ENCODE results near the gene ADAR. TPM values are rescaled to one million over a fixed set of nuclear protein-coding genes. Genes with fewer than 3 reads are reported as not detected.

The ADAR gene
- total RNA-seq, 1 donor from 2014 or later, result 180 TPM

GRCh38 chr1:154575147-154575927, 32.6 kb downstream of the ADAR start:
- Mint-ChIP-seq H3K27me3 (peaks cover 10% of the 10 kb centered on the region), H3K36me3 (no peaks in the 10 kb centered on the region), H3K4me3 (no peak overlapping the region), H3K9me3 (no peaks in the 10 kb centered on the region), H3K27ac (no peak overlapping the region), H3K4me1 (ENCODE audit: unreplicated experiment) (peaks cover 19% of the 10 kb centered on the region)
- no peak for DNase-seq (ENCODE audit: extremely low spot score, unreplicated experiment)
- TF ChIP-seq CTCF (conservative IDR thresholded peaks at IDR 0.05), result no peak

- H3K4me3 Mint-ChIP-seq, result no peak overlapping the region
- TF ChIP-seq CTCF (conservative IDR thresholded peaks at IDR 0.05), result no peak
- peaks cover 14% of the 10 kb centered on the region for H3K27me3 Mint-ChIP-seq
- DNase-seq (ENCODE audit: extremely low spot score, unreplicated experiment), result no peak
- H3K9me3 Mint-ChIP-seq, result no peaks in the 10 kb centered on the region
- peaks cover 19% of the 10 kb centered on the region for H3K4me1 Mint-ChIP-seq (ENCODE audit: unreplicated experiment)
- no peaks in the 10 kb centered on the region for H3K36me3 Mint-ChIP-seq
- H3K27ac Mint-ChIP-seq, result no peak overlapping the region
Observed at GRCh38 chr1:154574716-154575115, 33.3 kb downstream of the ADAR start.

- no peak overlapping the region for H3K27ac Mint-ChIP-seq
- H3K9me3 Mint-ChIP-seq, result no peaks in the 10 kb centered on the region
- peaks cover 27% of the 10 kb centered on the region for H3K27me3 Mint-ChIP-seq
- no peak overlapping the region for H3K4me3 Mint-ChIP-seq
- DNase-seq (ENCODE audit: extremely low spot score, unreplicated experiment), result no peak
- no peak for TF ChIP-seq CTCF (conservative IDR thresholded peaks at IDR 0.05)
- no peaks in the 10 kb centered on the region for H3K36me3 Mint-ChIP-seq
- peaks cover 19% of the 10 kb centered on the region for H3K4me1 Mint-ChIP-seq (ENCODE audit: unreplicated experiment)
Observed at GRCh38 chr1:154573168-154573510, 34.8 kb downstream of the ADAR start.

- no peak for DNase-seq (ENCODE audit: extremely low spot score, unreplicated experiment)
- H3K27ac Mint-ChIP-seq, result no peak overlapping the region
- peaks cover 20% of the 10 kb centered on the region for H3K4me1 Mint-ChIP-seq (ENCODE audit: unreplicated experiment)
- H3K36me3 Mint-ChIP-seq, result no peaks in the 10 kb centered on the region
- no peaks in the 10 kb centered on the region for H3K9me3 Mint-ChIP-seq
- no peak overlapping the region for H3K4me3 Mint-ChIP-seq
- peaks cover 31% of the 10 kb centered on the region for H3K27me3 Mint-ChIP-seq
- no peak for TF ChIP-seq CTCF (conservative IDR thresholded peaks at IDR 0.05)
Observed at GRCh38 chr1:154572468-154573167, 35.4 kb downstream of the ADAR start.

GRCh38 chr1:154571964-154572288, 36.1 kb downstream of the ADAR start:
- H3K9me3 Mint-ChIP-seq, result no peaks in the 10 kb centered on the region
- no peak overlapping the region for H3K27ac Mint-ChIP-seq
- no peak for DNase-seq (ENCODE audit: extremely low spot score, unreplicated experiment)
- no peak for TF ChIP-seq CTCF (conservative IDR thresholded peaks at IDR 0.05)
- peaks cover 24% of the 10 kb centered on the region for H3K4me1 Mint-ChIP-seq (ENCODE audit: unreplicated experiment)
- no peaks in the 10 kb centered on the region for H3K36me3 Mint-ChIP-seq
- peaks cover 37% of the 10 kb centered on the region for H3K27me3 Mint-ChIP-seq
- H3K4me3 Mint-ChIP-seq, result no peak overlapping the region

Measured in type B pancreatic cell (in vitro differentiated cells).